Esophagus (tissue), 2 donors: ENCODE results near the gene GOSR2. TPM values are rescaled to one million over a fixed set of nuclear protein-coding genes. Genes with fewer than 3 reads are reported as not detected.
A peak's percentile ranks its signal among the peaks of the same experiment; 100 is the strongest.
"Not testable (repeated sequence)": the region's sequence is repeated elsewhere in the genome, so short reads cannot be mapped to it uniquely, and the experiment has no call there.

Source experiments
- H3K27ac ChIP-seq, 2 donors: one replicate each; pipeline ENCODE4 v1.5.1; 2013; ENCODE audit warnings: low read depth in 2 of 2, mild to moderate bottlenecking in 2 of 2, inconsistent platforms in 1 of 2, low read length in 1 of 2, moderate library complexity in 1 of 2
- H3K27me3 ChIP-seq, 2 donors: one replicate each; pipeline ENCODE4 v1.6.1; 2013; ENCODE audit warnings: low read length in 2 of 2, control low read depth in 1 of 2, mild to moderate bottlenecking in 1 of 2; ENCODE audit not compliant: insufficient read depth in 2 of 2, control insufficient read depth in 1 of 2
- H3K36me3 ChIP-seq, 2 donors: one replicate each; pipeline ENCODE4 v1.6.1; 2013; ENCODE audit warnings: low read length in 1 of 2; ENCODE audit not compliant: control insufficient read depth in 2 of 2, insufficient read depth in 2 of 2
- H3K4me1 ChIP-seq, 2 donors: one replicate each; pipeline ENCODE4 v1.6.1; 2013; ENCODE audit warnings: low read length in 1 of 2; ENCODE audit not compliant: control insufficient read depth in 2 of 2, insufficient read depth in 2 of 2
- H3K4me3 ChIP-seq, 2 donors: one replicate each; pipeline ENCODE4 v1.5.1; 2013; ENCODE audit warnings: low read length in 2 of 2, mild to moderate bottlenecking in 2 of 2, low read depth in 1 of 2, moderate library complexity in 1 of 2
- H3K9me3 ChIP-seq, 2 donors: one replicate each; pipeline ENCODE4 v1.6.1; 2013; ENCODE audit warnings: mild to moderate bottlenecking in 2 of 2, low read depth in 1 of 2, low read length in 1 of 2, moderate library complexity in 1 of 2; ENCODE audit not compliant: control insufficient read depth in 2 of 2, insufficient read depth in 1 of 2
- WGBS, 2 donors: extraction: QIAGEN DNeasy Blood & Tissue Kit; methylation state at CpG; one replicate each; pipeline ENCODE4 v1.1.7; 2013; 5-methylcytosine and 5-hydroxymethylcytosine counted together
- polyA plus RNA-seq, 2 donors: library from polyadenylated mRNA; stranded (reverse); fragments of 200-250 nt; gene quantifications; one replicate each; pipeline ENCODE4 v1.2.3, GENCODE V29; 2013
- donor health status: healthy with polysubstance abuse.
- donor health status: Bipolar disorder and iron deficiency.

Gene GOSR2
- polyA plus RNA-seq, 2 donors, result 12.3 to 17.8 TPM

- Histone ChIP-seq H3K27me3 (peaks cover 0 to 13% of the 10 kb centered on the region in 2 donors), H3K4me3 (peak overlapping the region; percentile 46 to 51), H3K4me1 (peaks cover 8 to 12% of the 10 kb centered on the region in 2 donors), H3K9me3 (no peaks in the 10 kb centered on the region), H3K27ac (no peak overlapping the region), H3K36me3 (no peaks in the 10 kb centered on the region)
- WGBS, 2 donors, result 14 to 18% methylated on average over 36 of the region's 36 CpGs
Measured at GRCh38 chr17:46977750-46978488, 55.0 kb downstream of the GOSR2 start.

GRCh38 chr17:46978489-46979146 lies 55.7 kb downstream of the GOSR2 start:
- Histone ChIP-seq H3K27ac (no peak overlapping the region), H3K36me3 (no peaks in the 10 kb centered on the region), H3K4me1 (peaks cover 8 to 10% of the 10 kb centered on the region in 2 donors), H3K27me3 (peaks cover 0 to 13% of the 10 kb centered on the region in 2 donors), H3K9me3 (no peaks in the 10 kb centered on the region), H3K4me3 (peak overlapping the region; percentile 46 to 51)
- WGBS, 2 donors, result 0 to 1% methylated on average over 77 to 83 of the region's 83 CpGs

- H3K27ac ChIP-seq, result no peak within 1 kb of the TSS
- no peaks in the 10 kb centered on the region for H3K36me3 ChIP-seq
- peaks cover 0 to 13% of the 10 kb centered on the region in 2 donors for H3K27me3 ChIP-seq
- H3K4me1 ChIP-seq, result peaks cover 6 to 10% of the 10 kb centered on the region in 2 donors
- H3K4me3 ChIP-seq, result peak within 1 kb of the TSS; percentile 46 to 51
- WGBS, 2 donors, result 2% methylated on average over 40 to 57 of the region's 57 CpGs
- peaks cover 0 to 2% of the 10 kb centered on the region in 2 donors for H3K9me3 ChIP-seq
Measured at GRCh38 chr17:46979147-46979863, 56.3 kb downstream of the GOSR2 start, which contains the start of gene RPRML. TSS of gene RPRML (minus strand) at chr17:46979253. CDS start at chr17:46979007, 246 bp downstream.

- Histone ChIP-seq H3K4me1 (peaks cover 6 to 10% of the 10 kb centered on the region in 2 donors), H3K9me3 (peaks cover 0 to 2% of the 10 kb centered on the region in 2 donors), H3K4me3 (no peak overlapping the region), H3K27ac (no peak overlapping the region), H3K36me3 (no peaks in the 10 kb centered on the region), H3K27me3 (peaks cover 0 to 13% of the 10 kb centered on the region in 2 donors)
- 91 to 92% methylated on average over 6 of the region's 6 CpGs for WGBS, 2 donors
Measured at GRCh38 chr17:46982577-46982976, 59.6 kb downstream of the GOSR2 start.

GRCh38 chr17:46983782-46984181 lies 60.8 kb downstream of the GOSR2 start:
- H3K27ac ChIP-seq, result no peak overlapping the region
- WGBS, 2 donors, result 77 to 79% methylated on average over 6 of the region's 6 CpGs

GRCh38 chr17:46984341-46984740 lies 61.4 kb downstream of the GOSR2 start:
- Histone ChIP-seq H3K27ac (no peak overlapping the region), H3K9me3 (peaks cover 0 to 2% of the 10 kb centered on the region in 2 donors), H3K4me3 (no peak overlapping the region), H3K4me1 (no peaks in the 10 kb centered on the region), H3K27me3 (no peaks in the 10 kb centered on the region), H3K36me3 (peaks cover 0 to 3% of the 10 kb centered on the region in 2 donors)
- 49 to 68% methylated on average over 5 to 6 of the region's 6 CpGs for WGBS, 2 donors

More at GRCh38 chr17:46983782-46984181, 60.8 kb downstream of the GOSR2 start:
- Histone ChIP-seq H3K4me1 (peaks cover 0 to 2% of the 10 kb centered on the region in 2 donors), H3K9me3 (peaks cover 0 to 2% of the 10 kb centered on the region in 2 donors), H3K36me3 (peaks cover 0 to 3% of the 10 kb centered on the region in 2 donors), H3K27me3 (peaks cover 0 to 3% of the 10 kb centered on the region in 2 donors), H3K4me3 (no peak overlapping the region)

GRCh38 chr17:46984892-46985291 lies 61.9 kb downstream of the GOSR2 start:
- no peaks in the 10 kb centered on the region for H3K4me1 ChIP-seq
- no peak overlapping the region for H3K27ac ChIP-seq
- H3K27me3 ChIP-seq, result no peaks in the 10 kb centered on the region
- 40 to 60% methylated on average over 5 of the region's 5 CpGs for WGBS, 2 donors
- H3K9me3 ChIP-seq, result peaks cover 0 to 2% of the 10 kb centered on the region in 2 donors
- H3K4me3 ChIP-seq, result no peak overlapping the region
- H3K36me3 ChIP-seq, result peaks cover 0 to 3% of the 10 kb centered on the region in 2 donors

GRCh38 chr17:46986366-46986765 lies 63.4 kb downstream of the GOSR2 start:
- no peaks in the 10 kb centered on the region for H3K27me3 ChIP-seq
- H3K36me3 ChIP-seq, result peaks cover 0 to 3% of the 10 kb centered on the region in 2 donors
- 82 to 84% methylated on average over 7 of the region's 7 CpGs for WGBS, 2 donors
- peaks cover 0 to 2% of the 10 kb centered on the region in 2 donors for H3K9me3 ChIP-seq
- H3K4me3 ChIP-seq, result no peak overlapping the region
- H3K4me1 ChIP-seq, result no peaks in the 10 kb centered on the region
- no peak overlapping the region for H3K27ac ChIP-seq

- not testable (repeated sequence) for H3K27me3 ChIP-seq, H3K27ac ChIP-seq, H3K4me1 ChIP-seq, H3K9me3 ChIP-seq, H3K4me3 ChIP-seq, H3K36me3 ChIP-seq
- 86 to 90% methylated on average over 5 of the region's 5 CpGs for WGBS, 2 donors
Measured at GRCh38 chr17:46987927-46988326, 65.0 kb downstream of the GOSR2 start.
